ENCODE data around the gene WFDC1. TPM values are rescaled to one million over a fixed set of nuclear protein-coding genes. Genes with fewer than 3 reads are reported as not detected.
"Not testable (repeated sequence)": the region's sequence is repeated elsewhere in the genome, so short reads cannot be mapped to it uniquely, and the experiment has no call there.

Gene WFDC1
- polyA plus RNA-seq, 1 experiment = 85.8 TPM

- H3K36me3 ChIP-seq (ENCODE audit: control insufficient read depth, insufficient read depth, low read length) = no peaks in the 10 kb centered on the region
- ChIA-PET CTCF (interaction anchor here (0.6 to 1.4 kb wide), 2 partner anchors 8 to 14 kb away, joined by 3 read pairs; no protein-coding TSS in a partner anchor), POLR2A (no interaction called here)
- TF ChIP-seq CTCF (IDR thresholded peaks at IDR 0.05; ENCODE audit: insufficient read depth, low read depth, low read length) = no peak
- H3K27me3 ChIP-seq (ENCODE audit: control insufficient read depth, insufficient read depth, low read length) = peaks cover 9% of the 10 kb centered on the region
- DNase-seq (ENCODE audit: low read depth) = no peak
- no peak overlapping the region for H3K4me3 ChIP-seq (ENCODE audit: low read depth, low read length)
These were observed 45.8 kb downstream of the WFDC1 start for GRCh38 chr16:84340325-84341040.

DNA sequence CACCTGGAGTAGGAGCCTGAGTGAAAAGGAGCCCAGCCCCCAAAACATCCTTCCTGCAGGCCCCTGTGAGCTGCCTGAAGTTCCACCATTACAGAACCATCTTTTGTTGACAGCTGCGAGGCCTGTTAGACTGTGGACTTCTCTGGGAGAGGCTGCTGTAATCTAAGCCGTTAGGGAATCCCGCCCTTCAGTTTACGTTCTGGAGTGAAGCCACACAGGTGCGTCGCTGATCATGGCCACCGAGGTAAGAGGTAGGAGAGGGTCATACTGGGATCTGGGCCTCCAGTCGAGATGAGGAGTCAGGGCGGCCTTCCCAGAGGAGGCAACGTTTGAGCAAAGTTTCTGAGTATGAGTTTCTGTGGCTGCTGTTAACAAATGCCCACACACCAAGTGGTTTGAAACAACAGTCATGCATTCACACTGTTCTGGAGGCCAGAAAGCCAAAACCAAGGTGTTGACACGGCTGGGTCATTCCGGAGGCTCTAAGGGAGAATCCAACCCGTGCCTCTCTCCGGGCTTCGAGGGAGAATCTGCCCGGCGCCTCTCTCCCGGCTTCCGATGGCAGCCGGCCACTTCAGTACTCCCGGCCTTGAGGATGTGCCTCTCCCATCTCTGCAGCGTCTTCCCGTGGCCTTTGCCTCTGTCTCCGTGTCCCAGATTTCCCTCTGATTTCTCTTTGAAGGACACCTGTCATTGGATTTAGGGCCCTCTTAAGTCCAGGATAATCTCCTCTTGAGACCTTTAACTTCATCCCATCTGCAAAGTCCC, 47.0 kb downstream of the WFDC1 start:
- Histone ChIP-seq H3K27me3 (ENCODE audit: control insufficient read depth, insufficient read depth, low read length) (peaks cover 11% of the 10 kb centered on the region), H3K36me3 (ENCODE audit: control insufficient read depth, insufficient read depth, low read length) (no peaks in the 10 kb centered on the region), H3K4me3 (ENCODE audit: low read depth, low read length) (no peak overlapping the region)
- no peak for DNase-seq (ENCODE audit: low read depth)
- POLR2A ChIA-PET = no interaction called here
- CTCF ChIA-PET = interaction anchor here (1.4 kb wide), 1 partner anchor 9 kb away, joined by 3 read pairs; no protein-coding TSS in a partner anchor
- no peak for TF ChIP-seq CTCF (IDR thresholded peaks at IDR 0.05; ENCODE audit: insufficient read depth, low read depth, low read length)

- POLR2A ChIA-PET; CTCF ChIA-PET; DNase-seq (ENCODE audit: low read depth); H3K36me3 ChIP-seq (ENCODE audit: control insufficient read depth, insufficient read depth, low read length); H3K4me3 ChIP-seq (ENCODE audit: low read depth, low read length): not testable (repeated sequence)
- peaks cover 11% of the 10 kb centered on the region for H3K27me3 ChIP-seq (ENCODE audit: control insufficient read depth, insufficient read depth, low read length)
These were observed 49.1 kb downstream of the WFDC1 start for GRCh38 chr16:84343800-84344199.

DNA sequence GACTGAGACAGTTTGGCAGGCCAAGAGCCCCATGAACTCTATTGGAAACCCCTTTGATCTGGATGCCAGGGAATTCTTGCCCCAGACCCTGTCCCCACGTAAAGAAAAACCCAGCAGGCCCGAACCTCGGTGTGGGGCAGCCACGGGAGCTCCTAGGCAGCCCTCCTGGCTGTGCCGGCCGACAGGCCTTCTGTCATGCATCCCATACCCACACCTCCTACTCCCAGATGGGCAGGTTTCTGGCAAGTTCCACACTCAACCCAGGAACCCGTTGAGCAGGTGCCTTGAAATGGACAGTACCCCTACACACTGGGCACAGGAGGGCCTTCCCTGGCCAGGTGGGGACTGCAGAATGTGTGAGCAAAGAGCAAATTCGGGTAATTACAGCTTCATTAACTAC, 50.1 kb downstream of the WFDC1 start:
- ChIA-PET POLR2A (no interaction called here), CTCF (no interaction called here)
- no peak for TF ChIP-seq CTCF (IDR thresholded peaks at IDR 0.05; ENCODE audit: insufficient read depth, low read depth, low read length)
- Histone ChIP-seq H3K4me3 (ENCODE audit: low read depth, low read length) (no peak overlapping the region), H3K36me3 (ENCODE audit: control insufficient read depth, insufficient read depth, low read length) (no peaks in the 10 kb centered on the region), H3K27me3 (ENCODE audit: control insufficient read depth, insufficient read depth, low read length) (peaks cover 10% of the 10 kb centered on the region)
- no peak for DNase-seq (ENCODE audit: low read depth)

- no peak for TF ChIP-seq CTCF (IDR thresholded peaks at IDR 0.05; ENCODE audit: insufficient read depth, low read depth, low read length)
- no peaks in the 10 kb centered on the region for H3K36me3 ChIP-seq (ENCODE audit: control insufficient read depth, insufficient read depth, low read length)
- no peak for DNase-seq (ENCODE audit: low read depth)
- H3K4me3 ChIP-seq (ENCODE audit: low read depth, low read length) = no peak overlapping the region
- peaks cover 8% of the 10 kb centered on the region for H3K27me3 ChIP-seq (ENCODE audit: control insufficient read depth, insufficient read depth, low read length)
- ChIA-PET CTCF (no interaction called here), POLR2A (no interaction called here)
These were observed 52.5 kb downstream of the WFDC1 start for GRCh38 chr16:84347161-84347560.
